ENCODE measurements around the gene PKN2.

- no peak for TF ChIP-seq POLR2AphosphoS5 (IDR thresholded peaks at IDR 0.05; ENCODE audit: low read depth, low read length)
- TF ChIP-seq POLR2A (IDR thresholded peaks at IDR 0.05; ENCODE audit: low read depth, low read length) = no peak
Observed at GRCh38 chr1:88678405-88678804, 5.7 kb upstream of the PKN2 start.

Data from GM12891 (cell line).